OCI-LY7 (cell line): ENCODE results near the gene TOP1. TPM values are rescaled to one million over a fixed set of nuclear protein-coding genes. Genes with fewer than 3 reads are reported as not detected.

ENCODE experiments used
- BruUV-seq: library from RNA; stranded (reverse); fragments of 400-500 nt; replicated peaks from 2 replicates; lab custom pipeline; 2021; lab: Mats Ljungman, UMichigan
- CTCF ChIA-PET: fragments of 300-600 bp; sonication (Branson Sonifier 250); formaldehyde crosslinking; loops from one replicate; lab custom pipeline; 2022; ENCODE audit warnings: antibody characterized with exemption; ENCODE audit not compliant: unreplicated experiment; lab: Charles Lee
- POLR2A ChIA-PET: fragments of 300-600 bp; sonication (Branson Sonifier 250); formaldehyde crosslinking; loops from one replicate; lab custom pipeline; 2022; ENCODE audit warnings: antibody characterized with exemption; lab: Charles Lee
- DNase-seq: peaks from one replicate; pipeline ENCODE4 v3.0.0-alpha.2; 2015; ENCODE audit warnings: low spot score
- H2AFZ ChIP-seq: fragments of 200-600 bp; sonication (generic), shearing (Covaris generic); 2 replicates; pipeline ENCODE4 v1.6.1; 2014; ENCODE audit warnings: mild to moderate bottlenecking, antibody characterized with exemption, low read length, moderate library complexity
- H3K27ac ChIP-seq: fragments of 200-600 bp; sonication (generic); 2 replicates; pipeline ENCODE4 v1.5.1; 2014; ENCODE audit warnings: mixed run types, low read depth, mild to moderate bottlenecking, moderate library complexity, low read length, inconsistent platforms; ENCODE audit not compliant: poor library complexity, severe bottlenecking
- H3K36me3 ChIP-seq: fragments of 200-600 bp; sonication (generic); 2 replicates; pipeline ENCODE4 v1.6.1; 2014; ENCODE audit warnings: mild to moderate bottlenecking, antibody characterized with exemption, low read length, moderate library complexity, mixed read lengths; ENCODE audit not compliant: insufficient read depth
- H3K4me1 ChIP-seq: fragments of 200-600 bp; sonication (generic); 2 replicates; pipeline ENCODE4 v1.5.1; 2014; ENCODE audit warnings: mild to moderate bottlenecking, low read length; ENCODE audit not compliant: insufficient read depth, poor library complexity, severe bottlenecking
- H3K4me2 ChIP-seq: fragments of 200-600 bp; sonication (generic); 2 replicates; pipeline ENCODE4 v1.6.1; 2014; ENCODE audit warnings: mild to moderate bottlenecking, low read length
- H3K4me3 ChIP-seq: fragments of 200-600 bp; sonication (generic); 2 replicates; pipeline ENCODE4 v1.5.1; 2014; ENCODE audit warnings: mild to moderate bottlenecking, low read depth, low read length; ENCODE audit not compliant: poor library complexity, severe bottlenecking
- H3K79me2 ChIP-seq: fragments of 200-600 bp; sonication (generic); 2 replicates; pipeline ENCODE4 v1.6.1; 2016; ENCODE audit warnings: low read depth, mild to moderate bottlenecking, low read length, moderate library complexity, mixed read lengths; ENCODE audit not compliant: insufficient read depth
- H3K9me2 ChIP-seq: fragments of 200-600 bp; sonication (generic); 2 replicates; pipeline ENCODE4 v1.6.1; 2016; ENCODE audit warnings: mild to moderate bottlenecking, low read length, mixed read lengths; ENCODE audit not compliant: insufficient read depth
- H3K9me3 ChIP-seq: fragments of 200-600 bp; sonication (generic); 2 replicates; pipeline ENCODE4 v1.6.1; 2014; ENCODE audit warnings: mild to moderate bottlenecking, mixed run types, low read length, mixed read lengths
- H4K20me1 ChIP-seq: fragments of 200-600 bp; sonication (generic); 2 replicates; pipeline ENCODE4 v1.6.1; 2014; ENCODE audit warnings: mild to moderate bottlenecking, antibody characterized with exemption, low read length, moderate library complexity, mixed read lengths; ENCODE audit not compliant: insufficient read depth
- CTCF ChIP-seq: fragments of 200-600 bp; sonication (generic); conservative IDR thresholded peaks from 2 replicates; pipeline ENCODE4 v1.5.1; 2014; ENCODE audit warnings: mild to moderate bottlenecking, antibody characterized with exemption, low read length, moderate library complexity, mixed read lengths
- EZH2phosphoT487 ChIP-seq: fragments of 200-600 bp; sonication (generic); IDR thresholded peaks from 2 replicates; pipeline ENCODE4 v1.6.1; 2018; ENCODE audit warnings: low read depth, borderline replicate concordance, mild to moderate bottlenecking, mixed run types, antibody characterized with exemption, low read length, moderate library complexity, mixed read lengths
- intact Hi-C: fragments of 100-400 bp; cut with micrococcal nuclease; formaldehyde crosslinking; loops from one replicate; pipeline ENCODE4 v1.10.0; 2022; ENCODE audit not compliant: unreplicated experiment
- total RNA-seq, 2 experiments: library from RNA; depleted of rRNA in 1 of 2; stranded (reverse); fragments of >200 nt in 1 of 2; shearing (Covaris generic) in 1 of 2; gene quantifications; 2 replicates each; pipeline ENCODE4 v1.2.3, GENCODE V29; 2014 to 2022

TOP1 gene
- total RNA-seq, 2 experiments from 2014 or later = 44.6 to 200 TPM

GRCh38 chr20:41052742-41053419, 24.3 kb downstream of the TOP1 start:
- H3K4me1 ChIP-seq = peaks cover 59% of the 10 kb centered on the region
- peaks cover 43% of the 10 kb centered on the region for H4K20me1 ChIP-seq

DNA sequence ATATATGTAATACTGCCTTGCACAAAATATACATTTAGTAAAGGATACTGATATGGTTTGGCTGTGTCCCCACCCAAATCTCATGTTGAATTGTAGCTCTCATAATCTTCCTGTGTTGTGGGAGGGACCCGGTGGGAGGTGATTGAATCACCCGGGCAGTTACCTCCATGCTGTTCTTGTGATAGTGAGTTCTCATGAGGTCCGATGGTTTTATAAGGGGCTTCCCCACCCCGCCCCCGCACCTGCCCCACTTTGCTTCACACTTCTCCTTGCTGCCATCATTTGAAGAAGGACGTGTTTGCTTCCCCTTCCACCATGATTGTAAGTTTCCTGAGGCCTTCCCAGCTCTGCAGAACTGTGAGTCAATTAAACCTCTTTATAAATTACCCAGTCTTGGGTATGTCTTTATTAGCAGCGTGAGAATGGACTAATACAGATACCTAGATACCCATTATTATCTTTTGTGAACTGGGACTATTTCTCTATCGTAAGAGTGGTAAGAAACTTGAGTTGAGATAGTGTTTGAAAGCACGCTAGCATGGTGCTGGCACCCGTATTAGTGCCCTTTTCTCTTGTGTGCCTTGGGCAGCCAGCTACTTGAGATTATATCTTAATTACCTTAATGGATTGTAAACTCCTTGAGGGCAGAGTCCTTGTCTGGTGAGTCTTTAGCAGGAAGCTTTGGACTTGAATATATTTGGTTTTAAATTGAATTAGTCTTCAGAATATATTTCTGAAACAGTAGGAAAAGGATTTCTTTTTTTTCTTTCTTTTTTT, 25.6 kb downstream of the TOP1 start:
- Histone ChIP-seq H3K36me3 (peaks cover 89% of the 10 kb centered on the region), H3K9me2 (no peaks in the 10 kb centered on the region), H3K9me3 (peaks cover 13% of the 10 kb centered on the region; the same call in 1 of the 2 replicates), H2AFZ (no peak overlapping the region), H3K4me3 (no peak overlapping the region), H3K4me1 (peaks cover 46% of the 10 kb centered on the region), H3K79me2 (peaks cover 100% of the 10 kb centered on the region), H3K27ac (no peak overlapping the region), H4K20me1 (peaks cover 39% of the 10 kb centered on the region), H3K4me2 (no peak overlapping the region)
- no peak for TF ChIP-seq EZH2phosphoT487
- no peak for TF ChIP-seq CTCF
- CTCF ChIA-PET = no interaction called here
- DNase-seq = no peak
- intact Hi-C loops = no loop called here
- BruUV-seq = no TSS peak
- POLR2A ChIA-PET = interaction anchor here (0.8 to 1.0 kb wide), 3 partner anchors 14 to 55 kb away, joined by 3 read pairs; no protein-coding TSS in a partner anchor

More at GRCh38 chr20:41052742-41053419, 24.3 kb downstream of the TOP1 start:
- intact Hi-C loops = no loop called here
- ChIA-PET POLR2A (interaction anchor here (1.0 to 2.9 kb wide), 3 partner anchors 8 to 62 kb away, joined by 4 to 13 read pairs (median 9); no protein-coding TSS in a partner anchor), CTCF (no interaction called here)
- no peak overlapping the region for H3K4me3 ChIP-seq
- H3K4me2 ChIP-seq = no peak overlapping the region
- peaks cover 13% of the 10 kb centered on the region; the same call in 1 of the 2 replicates for H3K9me3 ChIP-seq
- BruUV-seq = no TSS peak
- TF ChIP-seq CTCF (no peak), EZH2phosphoT487 (no peak)
- DNase-seq = no peak
- no peaks in the 10 kb centered on the region for H3K9me2 ChIP-seq
- peaks cover 82% of the 10 kb centered on the region for H3K36me3 ChIP-seq
- no peak overlapping the region for H2AFZ ChIP-seq
- H3K27ac ChIP-seq = no peak overlapping the region
- peaks cover 100% of the 10 kb centered on the region for H3K79me2 ChIP-seq
